ENCODE measurements around the gene U2AF2.

The U2AF2 gene

GRCh38 chr19:55720214-55720746 is 65.4 kb downstream of the U2AF2 start:
- no peak for DNase-seq

GRCh38 chr19:55720801-55721200 is 66.0 kb downstream of the U2AF2 start:
- DNase-seq, result no peak

- DNase-seq, result no peak
Measured at GRCh38 chr19:55723491-55723890, 68.7 kb downstream of the U2AF2 start.
